Measurements from ENCODE around the gene AP1AR.

- TF ChIP-seq CTCF (IDR thresholded peaks at IDR 0.05; ENCODE audit: extremely low read depth in 1 of 2, insufficient read depth in 1 of 2, low read depth in 1 of 2, low read length in 2 of 2) (no peak), POLR2A (IDR thresholded peaks at IDR 0.05; ENCODE audit: low read depth, low read length) (no peak), EZH2 (IDR thresholded peaks at IDR 0.05; ENCODE audit: borderline replicate concordance, low read depth, low read length, severe bottlenecking) (no peak), MAX (IDR thresholded peaks at IDR 0.05; ENCODE audit: insufficient read depth, insufficient read length) (no peak), POLR2AphosphoS5 (IDR thresholded peaks at IDR 0.05; ENCODE audit: insufficient read depth, low read depth, low read length) (no peak), JUN (IDR thresholded peaks at IDR 0.05; ENCODE audit: borderline replicate concordance, insufficient read depth, insufficient read length, low read depth) (no peak), FOS (IDR thresholded peaks at IDR 0.05; ENCODE audit: borderline replicate concordance, insufficient read depth, low read length) (no peak), GATA2 (IDR thresholded peaks at IDR 0.05; ENCODE audit: insufficient read depth, insufficient read length, low read depth, low read length) (no peak)
Observed at GRCh38 chr4:112288455-112288854, 56.9 kb downstream of the AP1AR start.
